GM19351 (cell line): ENCODE data around the gene TEX2.

ENCODE experiments used
- ATAC-seq: cut with Tn5 transposase; IDR thresholded peaks from one replicate; pipeline ENCODE4 v1.9.1; 2021; ENCODE audit warnings: mild to moderate bottlenecking, moderate library complexity; ENCODE audit not compliant: unreplicated experiment

Gene TEX2

GRCh38 chr17:64164596-64165285 is 98.3 kb downstream of the TEX2 start:
- ATAC-seq: no peak

DNA sequence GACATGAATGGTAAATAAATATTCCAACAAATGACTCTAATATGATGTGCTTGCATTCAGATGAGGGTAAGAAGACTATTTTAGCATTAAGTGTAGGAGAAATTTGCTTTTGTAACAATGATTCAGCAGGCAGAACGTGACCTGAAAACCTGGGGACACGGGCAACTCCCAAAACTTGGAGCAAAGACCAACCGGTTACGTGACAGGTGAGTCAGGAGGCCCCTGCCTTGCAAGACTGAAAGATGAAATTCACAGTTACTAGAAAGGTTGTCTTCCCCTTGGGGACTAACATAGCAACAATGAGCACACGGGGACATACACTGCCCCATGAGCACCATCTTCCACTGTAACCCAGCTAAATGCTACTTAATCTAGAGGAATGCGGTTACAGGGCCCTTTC is 99.6 kb downstream of the TEX2 start:
- ATAC-seq: no peak

DNA sequence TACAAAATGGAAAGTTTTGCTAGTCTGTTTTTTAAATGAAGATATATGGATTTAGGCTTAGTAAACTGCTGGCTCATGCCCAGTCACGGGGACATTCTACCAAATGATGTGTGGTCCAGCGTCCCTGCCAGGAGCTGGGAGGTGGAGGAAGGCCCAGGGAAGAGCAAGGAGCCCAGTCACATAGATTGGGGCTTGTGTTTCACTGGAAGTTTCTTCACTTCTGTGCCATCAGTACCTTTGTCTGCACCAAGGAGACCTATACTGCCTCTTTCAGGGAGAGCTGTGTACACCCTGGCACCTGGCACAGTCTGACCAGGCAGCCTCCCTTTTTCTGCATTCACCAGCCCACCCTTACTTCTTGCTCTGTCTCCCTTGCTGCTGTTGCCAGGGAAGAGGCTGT is 100.5 kb downstream of the TEX2 start:
- no peak for ATAC-seq

DNA sequence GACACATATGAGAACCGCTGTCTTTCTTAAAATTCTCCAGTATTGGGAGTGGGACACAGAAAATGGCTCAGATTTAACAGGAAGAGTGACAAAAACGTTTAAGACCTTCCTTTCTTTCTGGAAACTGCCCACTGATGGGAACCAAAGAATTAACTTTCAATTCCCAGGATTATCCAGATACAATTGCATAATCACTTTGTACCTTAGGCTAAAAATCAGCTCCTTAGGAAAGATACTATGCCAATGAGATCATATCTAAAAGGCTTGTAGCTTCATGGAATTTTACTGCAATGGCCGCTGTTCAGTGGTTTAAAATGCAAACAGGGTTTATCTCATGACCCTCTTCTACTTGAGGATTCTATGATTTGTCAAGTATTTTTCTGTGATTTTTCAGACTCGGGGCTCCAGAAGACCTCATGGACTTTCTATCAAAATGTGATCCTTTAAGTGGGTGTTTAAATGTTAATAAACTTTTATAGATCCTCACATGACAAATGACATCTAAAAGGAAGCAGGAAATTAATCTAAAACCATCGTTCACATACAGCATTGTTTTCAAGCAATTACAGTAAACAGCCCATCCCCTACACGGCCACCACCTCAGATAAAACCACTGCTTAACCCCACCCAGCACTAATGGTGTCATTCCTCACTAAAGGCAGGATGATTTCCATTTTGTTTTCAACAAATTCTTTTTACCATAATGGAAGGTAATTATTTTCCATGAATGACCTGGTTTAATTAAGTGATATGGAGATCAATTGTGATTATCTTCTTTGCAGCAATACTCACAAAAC is 101.5 kb downstream of the TEX2 start:
- ATAC-seq: no peak

- no peak for ATAC-seq
Observed at GRCh38 chr17:64160378-64160777, 102.7 kb downstream of the TEX2 start.

DNA sequence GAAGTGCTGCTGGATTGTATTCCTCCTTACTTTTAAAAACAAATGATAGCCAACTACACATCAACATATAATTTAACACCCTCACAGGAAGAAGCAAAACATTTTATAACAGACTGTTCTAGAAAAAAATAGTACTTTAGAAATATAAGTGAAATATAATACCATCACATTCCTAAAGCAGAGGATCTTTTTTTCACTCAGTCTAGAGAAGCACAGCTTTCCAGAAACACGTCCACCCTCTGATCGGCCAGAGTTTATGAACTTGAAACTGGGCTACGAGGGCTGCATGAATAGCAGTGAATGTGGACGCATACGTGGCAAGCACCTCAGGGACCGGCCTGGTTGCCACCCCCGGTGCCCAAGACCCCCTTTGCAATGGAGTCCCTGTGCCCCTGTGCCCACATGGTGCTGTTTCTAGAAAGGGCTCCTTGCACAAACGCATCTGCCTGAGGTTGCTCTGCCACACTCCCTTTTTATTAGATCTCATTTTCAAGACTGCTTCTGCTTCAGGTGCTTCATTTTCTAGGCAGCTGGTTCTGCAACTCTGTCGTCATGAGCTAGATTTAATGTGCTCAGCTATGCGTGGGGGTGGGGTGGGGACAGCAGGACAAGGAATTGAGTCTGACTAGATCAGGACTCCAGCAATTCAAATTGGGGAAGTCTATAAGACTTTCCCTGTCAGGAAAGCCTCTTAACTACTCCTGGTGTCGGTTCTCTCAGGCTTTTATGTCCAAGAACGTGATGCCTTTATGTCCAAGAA is 104.0 kb downstream of the TEX2 start:
- ATAC-seq: no peak

DNA sequence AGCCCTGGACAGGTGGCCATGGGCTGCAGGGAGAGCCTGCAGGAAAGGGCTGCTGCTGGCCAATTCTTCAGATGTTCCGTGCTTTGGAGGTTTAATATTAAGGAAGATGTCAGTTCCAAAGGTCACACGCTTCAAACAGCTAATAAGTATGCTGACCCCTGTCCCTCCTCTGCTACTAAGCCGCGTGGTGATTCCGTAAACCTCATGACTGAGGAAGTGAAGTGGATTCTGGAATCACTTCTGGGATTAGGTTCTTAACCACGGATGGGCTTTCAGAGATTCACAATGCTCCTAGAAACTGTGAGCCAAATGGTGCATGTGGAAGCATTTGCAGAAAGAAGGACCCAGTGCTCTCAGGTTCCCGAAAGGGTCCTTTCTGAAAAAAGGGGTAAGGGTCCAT is 104.7 kb downstream of the TEX2 start:
- ATAC-seq: no peak

DNA sequence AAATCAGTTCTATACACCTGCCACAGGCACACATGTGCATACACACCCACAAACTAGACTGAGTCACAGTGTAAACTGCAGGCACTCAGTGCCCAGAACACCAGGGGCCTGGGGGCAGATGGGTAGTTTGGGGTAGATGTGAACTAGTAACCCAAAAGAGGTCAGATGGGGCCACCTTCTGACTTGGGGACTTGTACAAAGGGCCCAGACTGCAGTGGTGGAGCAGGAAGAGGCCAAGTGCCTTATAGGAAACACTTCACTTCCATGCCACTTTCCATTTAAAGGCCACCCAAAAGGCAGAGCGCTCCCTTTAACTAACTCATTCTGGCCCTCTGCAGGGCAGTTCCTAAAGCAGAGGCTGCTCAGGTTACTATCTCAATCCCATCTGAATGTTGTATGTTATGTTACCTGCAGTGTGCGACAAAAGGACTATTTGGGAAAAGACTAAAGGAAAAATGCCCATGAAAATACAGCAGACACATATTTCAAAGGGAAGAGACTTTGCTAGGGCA is 105.3 kb downstream of the TEX2 start:
- no peak for ATAC-seq

DNA sequence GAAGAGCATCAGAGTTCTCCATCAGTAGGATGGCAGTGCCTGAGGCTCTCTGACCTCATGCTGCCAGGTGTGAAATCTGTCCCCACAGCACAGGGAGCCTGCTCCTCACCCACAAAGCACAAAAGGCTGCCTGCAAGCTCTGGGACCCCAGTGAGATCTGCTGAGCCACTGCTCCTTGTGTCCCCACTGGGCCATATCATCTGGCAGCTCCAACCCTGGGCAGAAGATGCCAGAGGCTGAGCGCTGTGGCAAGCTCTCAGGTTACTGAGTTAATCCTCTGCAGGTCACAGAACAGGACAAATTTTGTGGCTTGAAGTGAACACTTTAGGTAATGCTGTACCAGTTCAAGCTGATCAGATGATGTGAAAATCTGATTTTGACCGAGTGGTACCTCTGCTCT is 106.4 kb downstream of the TEX2 start:
- ATAC-seq: no peak

DNA sequence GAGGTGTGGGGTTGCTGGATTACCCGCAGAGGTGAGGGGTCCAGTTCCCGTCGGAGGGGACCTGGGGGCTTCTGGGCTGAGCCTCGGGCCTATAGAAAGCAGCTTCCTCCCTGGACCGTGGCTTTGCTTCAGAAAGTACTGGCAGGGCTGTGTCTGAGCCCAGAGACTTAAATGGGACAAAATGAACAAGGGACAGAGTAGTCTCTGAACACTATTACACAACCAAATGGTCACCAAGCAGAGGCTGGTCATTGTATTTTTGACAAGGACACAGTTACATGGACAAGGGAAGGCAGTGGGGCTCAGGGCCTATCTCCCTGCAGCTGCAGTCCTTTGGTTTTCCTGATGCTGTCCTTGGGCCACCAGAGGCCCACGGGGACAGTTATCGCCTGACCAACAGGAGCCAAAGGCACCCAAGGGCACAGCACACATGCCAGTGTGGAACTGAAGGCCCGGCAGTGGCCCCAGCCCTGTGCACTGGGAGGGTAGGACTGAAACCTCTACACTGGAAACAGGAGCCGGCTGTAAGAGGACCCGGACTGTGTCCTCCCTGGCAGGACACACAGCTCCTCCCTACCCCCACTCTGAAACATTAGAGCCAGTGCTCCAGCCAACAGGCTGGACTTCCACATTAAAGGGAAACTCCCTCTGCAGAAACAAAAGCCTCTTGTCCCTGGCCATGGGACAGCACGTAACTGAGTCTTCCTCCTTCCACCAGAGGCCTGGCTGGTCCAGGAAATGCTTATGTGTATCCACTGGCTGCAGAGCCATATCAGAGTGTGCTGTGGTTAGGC is 107.1 kb downstream of the TEX2 start:
- no peak for ATAC-seq

DNA sequence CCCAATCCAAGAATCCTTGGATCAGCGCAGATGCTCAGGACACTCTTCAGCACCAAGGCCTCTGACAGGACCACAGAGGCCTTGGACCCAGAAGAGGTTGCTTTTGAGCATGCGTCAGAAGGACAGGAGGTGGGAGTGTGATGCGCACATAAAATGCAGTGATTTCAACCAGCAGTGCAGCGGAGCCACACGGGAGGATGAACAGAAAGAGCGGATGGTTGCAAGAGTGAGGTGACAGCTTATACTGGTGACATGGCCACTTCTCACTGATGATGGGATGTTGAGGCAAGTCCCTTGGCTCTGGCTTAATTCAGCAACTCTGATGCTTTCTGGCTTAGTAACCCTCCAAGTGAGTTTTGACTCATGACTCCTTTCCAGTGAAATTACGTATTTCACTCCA is 107.9 kb downstream of the TEX2 start:
- no peak for ATAC-seq

DNA sequence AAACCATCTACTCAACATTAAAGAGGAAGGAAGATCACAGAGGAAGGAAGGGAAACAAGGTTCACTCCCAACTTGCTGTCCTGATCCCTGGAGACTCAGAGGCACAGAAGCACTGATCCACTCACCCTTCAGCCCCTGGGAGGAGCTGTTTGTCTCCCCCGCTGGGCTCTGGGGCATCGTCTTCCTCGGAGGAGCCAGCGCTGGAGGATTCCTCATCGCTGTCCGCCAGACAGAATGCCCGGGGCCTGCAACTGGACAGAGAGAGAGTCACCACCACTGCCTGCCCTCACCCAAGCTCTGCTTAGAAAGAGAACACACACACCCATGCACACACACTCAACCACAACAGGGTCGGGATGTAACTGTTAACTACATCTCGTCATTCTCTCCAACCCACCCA is 108.3 kb downstream of the TEX2 start:
- ATAC-seq: no peak

DNA sequence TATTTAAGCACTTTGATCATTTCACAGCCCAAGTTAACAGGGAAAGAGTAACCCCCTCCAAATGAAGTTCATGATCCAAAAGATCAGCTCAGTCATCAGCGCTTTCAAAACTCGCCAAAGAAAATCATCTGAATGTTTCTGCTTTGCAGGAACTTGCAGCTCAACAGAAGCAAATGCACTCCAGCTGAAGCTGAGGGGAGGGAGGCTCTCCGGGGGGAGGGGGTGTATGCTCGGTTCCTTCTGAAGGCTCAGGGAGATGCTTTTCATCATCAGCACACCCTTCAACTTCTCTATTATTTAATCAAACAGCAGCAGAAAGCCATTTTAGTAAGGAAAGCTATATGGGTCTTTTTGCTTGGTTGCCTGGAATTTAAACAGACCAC is 108.8 kb downstream of the TEX2 start:
- ATAC-seq: no peak

DNA sequence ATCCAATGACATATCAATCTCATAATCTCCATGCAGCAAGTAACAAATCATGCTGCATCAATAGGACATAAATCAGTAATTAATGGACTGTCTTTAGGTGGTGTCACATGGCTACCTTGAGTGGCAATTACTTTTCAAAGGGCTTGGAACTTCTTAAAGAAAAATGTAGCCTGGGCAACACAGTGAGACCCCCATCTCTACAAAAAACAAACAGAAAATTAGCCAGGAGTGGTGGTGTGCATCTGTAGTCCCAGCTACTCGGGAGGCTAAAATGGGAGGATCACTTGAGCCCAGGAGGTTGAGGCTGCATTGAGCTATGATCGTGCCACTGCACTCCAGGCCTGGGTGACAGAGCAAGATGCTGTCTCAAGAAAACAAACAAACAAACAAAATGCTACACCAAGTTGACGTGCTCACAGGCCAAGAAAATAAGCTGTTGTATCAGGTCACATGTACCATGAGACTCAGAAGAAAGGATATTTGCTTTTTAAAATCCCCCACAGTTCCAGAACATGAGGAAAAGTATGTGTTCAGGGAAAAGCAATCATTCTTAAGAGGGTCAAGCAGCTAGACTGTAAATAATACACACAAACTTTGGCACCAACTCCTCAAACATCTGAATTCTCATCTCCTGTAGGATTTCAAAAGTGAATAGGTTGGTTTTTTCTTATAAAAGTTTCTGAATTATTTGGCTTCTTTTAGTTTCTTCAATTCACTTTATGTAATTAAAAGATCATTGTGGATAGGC is 109.3 kb downstream of the TEX2 start:
- ATAC-seq: no peak

- no peak for ATAC-seq
Observed at GRCh38 chr17:64152428-64153125, 110.5 kb downstream of the TEX2 start.

GRCh38 chr17:64151016-64151368 is 112.1 kb downstream of the TEX2 start:
- ATAC-seq: no peak

GRCh38 chr17:64150237-64151015 is 112.6 kb downstream of the TEX2 start:
- no peak for ATAC-seq

DNA sequence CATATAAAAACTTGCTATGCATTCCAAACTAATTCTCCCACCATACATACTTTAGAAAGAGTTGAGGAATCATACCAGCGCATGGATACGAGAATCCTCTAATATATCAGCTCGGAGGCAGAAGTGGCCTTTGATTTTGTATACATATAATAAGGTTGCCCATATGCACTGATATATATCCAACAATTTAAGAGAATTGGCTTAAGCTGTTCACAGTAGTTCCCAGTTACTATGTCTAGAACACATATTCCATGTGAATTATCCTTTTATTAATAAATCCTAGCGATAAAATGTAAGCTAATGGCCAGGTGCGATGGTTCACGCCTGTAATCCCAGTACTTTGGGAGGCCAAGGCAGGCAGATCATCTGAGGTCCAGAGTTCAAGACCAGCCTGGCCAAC is 113.9 kb downstream of the TEX2 start:
- ATAC-seq: no peak

- no peak for ATAC-seq
Observed at GRCh38 chr17:64148699-64149098, 114.4 kb downstream of the TEX2 start.
